Immature natural killer cell (primary cell): ENCODE results near the gene ANKS1B. TPM values are rescaled to one million over a fixed set of nuclear protein-coding genes. Genes with fewer than 3 reads are reported as not detected.

Experiments
- DNase-seq, 3 donors: peaks; one replicate each; pipeline ENCODE4 v3.0.0; 2022; ENCODE audit warnings: mixed read lengths in 1 of 3
- H3K27ac Mint-ChIP-seq, 6 donors: one replicate each; pipeline ENCODE4 v1.8.0; 2020; ENCODE audit warnings: mixed read lengths in 6 of 6, mild to moderate bottlenecking in 5 of 6, inconsistent platforms in 4 of 6, moderate library complexity in 3 of 6
- H3K27me3 Mint-ChIP-seq, 3 donors: one replicate each; pipeline ENCODE4 v1.8.0; 2020 to 2021; ENCODE audit warnings: low read depth in 3 of 3, mild to moderate bottlenecking in 3 of 3, mixed read lengths in 3 of 3, moderate library complexity in 3 of 3, inconsistent platforms in 1 of 3
- H3K36me3 Mint-ChIP-seq, 3 donors: one replicate each; pipeline ENCODE4 v1.8.0; 2020; ENCODE audit warnings: mixed read lengths in 3 of 3, inconsistent platforms in 2 of 3, mild to moderate bottlenecking in 2 of 3
- H3K4me1 Mint-ChIP-seq, 2 donors: one replicate each; pipeline ENCODE4 v1.8.0; 2020; ENCODE audit warnings: inconsistent platforms in 2 of 2, mild to moderate bottlenecking in 2 of 2, mixed read lengths in 2 of 2, moderate library complexity in 1 of 2
- H3K4me3 Mint-ChIP-seq, 5 donors: one replicate each; pipeline ENCODE4 v1.8.0; 2020; ENCODE audit warnings: mild to moderate bottlenecking in 5 of 5, mixed read lengths in 5 of 5, inconsistent platforms in 3 of 5, moderate library complexity in 3 of 5
- H3K9me3 Mint-ChIP-seq, 6 donors: one replicate each; pipeline ENCODE4 v1.8.0; 2020; ENCODE audit warnings: mild to moderate bottlenecking in 6 of 6, mixed read lengths in 6 of 6, inconsistent platforms in 4 of 6, moderate library complexity in 3 of 6
- polyA plus RNA-seq, 3 donors: library from polyadenylated mRNA; unstranded; fragments of 300-500 nt; fragmentation: Illumina TruSeq; gene quantifications; one replicate each; pipeline ENCODE4 v1.2.3, GENCODE V29; 2021

The ANKS1B gene
- polyA plus RNA-seq, 3 donors from 2014 or later, result not detected

GRCh38 chr12:99388671-99389195, 596.0 kb downstream of the ANKS1B start:
- Mint-ChIP-seq H3K4me3 (no peak overlapping the region), H3K27me3 (peaks cover 0 to 2% (median 0%) of the 10 kb centered on the region in 3 donors), H3K27ac (no peak overlapping the region), H3K9me3 (peaks cover 0 to 12% (median 6%) of the 10 kb centered on the region in 6 donors), H3K36me3 (no peaks in the 10 kb centered on the region), H3K4me1 (no peaks in the 10 kb centered on the region)
- DNase-seq, result no peak

DNA sequence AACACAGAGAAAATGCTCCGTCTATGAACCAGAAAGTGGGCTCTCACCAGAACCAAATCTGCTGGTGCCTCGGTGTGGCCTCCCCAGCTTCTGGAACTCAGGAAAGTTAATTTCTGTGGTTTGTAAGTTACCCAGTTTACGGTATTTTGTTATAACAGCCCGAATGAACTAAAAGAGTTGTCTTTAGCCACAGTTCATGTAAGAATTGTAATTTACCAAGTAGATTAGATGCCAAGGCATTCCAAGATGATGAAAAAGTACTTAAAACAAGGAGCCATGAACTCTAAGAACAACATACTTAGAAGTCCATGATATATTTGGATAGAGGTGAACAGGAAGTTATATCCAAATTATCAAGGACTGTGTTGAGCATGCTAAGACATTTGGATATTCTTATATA, 597.1 kb downstream of the ANKS1B start:
- no peaks in the 10 kb centered on the region for H3K4me1 Mint-ChIP-seq
- H3K36me3 Mint-ChIP-seq, result no peaks in the 10 kb centered on the region
- H3K27ac Mint-ChIP-seq, result no peak overlapping the region
- no peak for DNase-seq
- no peak overlapping the region for H3K4me3 Mint-ChIP-seq
- peaks cover 0 to 2% (median 0%) of the 10 kb centered on the region in 3 donors for H3K27me3 Mint-ChIP-seq
- H3K9me3 Mint-ChIP-seq, result peaks cover 2 to 19% (median 6%) of the 10 kb centered on the region in 6 donors

DNA sequence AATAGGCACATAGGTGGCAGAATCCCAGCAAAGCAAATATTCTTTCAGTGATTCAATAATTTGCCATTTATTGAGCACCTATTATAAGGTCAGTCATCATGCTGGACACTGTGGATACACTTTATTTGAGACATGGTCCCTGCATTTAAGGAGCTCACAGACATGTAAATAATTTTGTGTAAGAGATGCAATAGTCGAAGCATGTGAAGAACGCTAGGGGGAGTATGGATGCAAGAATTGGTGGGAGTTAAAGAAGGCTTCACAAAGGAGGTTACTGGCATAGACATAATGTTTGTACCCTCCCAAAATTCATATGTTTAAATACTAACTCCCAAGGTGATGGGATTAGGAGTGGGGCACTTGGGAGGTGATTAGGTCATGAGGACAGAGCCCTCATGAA, 597.8 kb downstream of the ANKS1B start:
- Mint-ChIP-seq H3K9me3 (peaks cover 2 to 14% (median 8%) of the 10 kb centered on the region in 6 donors), H3K27me3 (peaks cover 0 to 2% (median 0%) of the 10 kb centered on the region in 3 donors), H3K4me1 (no peaks in the 10 kb centered on the region)

DNA sequence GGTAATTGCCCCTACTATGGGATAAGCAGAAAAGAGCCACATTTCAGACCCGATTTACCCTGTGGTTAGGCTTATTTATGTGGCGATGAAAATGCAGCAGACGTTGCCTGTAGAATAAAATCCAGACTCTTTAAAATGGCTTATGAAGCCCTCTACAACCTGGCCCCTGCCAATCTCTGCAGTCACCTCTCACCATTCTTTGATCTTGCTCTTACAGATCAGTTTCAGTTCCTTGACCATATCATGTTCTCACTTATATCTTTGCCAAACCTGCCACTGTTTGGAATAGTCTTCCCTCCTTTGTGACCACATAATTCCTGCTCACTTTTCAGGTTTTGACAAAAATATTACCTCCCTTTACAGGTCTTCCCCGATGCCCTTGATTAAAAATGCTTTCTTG, 601.5 kb downstream of the ANKS1B start:
- no peaks in the 10 kb centered on the region for H3K4me1 Mint-ChIP-seq
- H3K4me3 Mint-ChIP-seq, result no peak overlapping the region
- no peaks in the 10 kb centered on the region for H3K27me3 Mint-ChIP-seq
- no peaks in the 10 kb centered on the region for H3K36me3 Mint-ChIP-seq
- H3K27ac Mint-ChIP-seq, result no peak overlapping the region
- peaks cover 0 to 27% (median 5%) of the 10 kb centered on the region in 6 donors for H3K9me3 Mint-ChIP-seq
- no peak for DNase-seq

More for the DNA sequence above, 597.8 kb downstream of the ANKS1B start:
- H3K27ac Mint-ChIP-seq, result no peak overlapping the region
- no peak for DNase-seq
- no peaks in the 10 kb centered on the region for H3K36me3 Mint-ChIP-seq
- H3K4me3 Mint-ChIP-seq, result no peak overlapping the region

DNA sequence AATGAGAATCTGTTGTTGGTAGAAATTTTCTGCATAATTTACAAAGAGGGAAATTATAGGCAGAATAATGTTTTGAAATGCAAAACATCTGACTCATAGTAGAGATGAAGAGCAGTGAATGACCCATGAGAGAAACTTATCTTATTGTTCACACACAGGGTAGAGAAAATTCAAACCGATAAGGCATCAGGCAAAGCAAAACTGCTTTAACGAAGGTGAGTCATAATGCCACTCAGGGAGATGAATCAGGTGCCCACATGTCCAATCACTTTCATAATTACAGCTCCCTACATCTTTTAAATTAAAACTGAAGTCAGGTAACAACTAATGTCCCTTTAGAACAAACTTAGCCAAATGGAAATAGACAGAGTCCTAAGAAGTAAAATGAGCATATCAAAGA, 602.7 kb downstream of the ANKS1B start:
- H3K4me1 Mint-ChIP-seq, result no peaks in the 10 kb centered on the region
- no peaks in the 10 kb centered on the region for H3K27me3 Mint-ChIP-seq
- no peak for DNase-seq
- no peak overlapping the region for H3K4me3 Mint-ChIP-seq
- H3K36me3 Mint-ChIP-seq, result no peaks in the 10 kb centered on the region
- peaks cover 0 to 26% (median 5%) of the 10 kb centered on the region in 6 donors for H3K9me3 Mint-ChIP-seq
- no peak overlapping the region for H3K27ac Mint-ChIP-seq

DNA sequence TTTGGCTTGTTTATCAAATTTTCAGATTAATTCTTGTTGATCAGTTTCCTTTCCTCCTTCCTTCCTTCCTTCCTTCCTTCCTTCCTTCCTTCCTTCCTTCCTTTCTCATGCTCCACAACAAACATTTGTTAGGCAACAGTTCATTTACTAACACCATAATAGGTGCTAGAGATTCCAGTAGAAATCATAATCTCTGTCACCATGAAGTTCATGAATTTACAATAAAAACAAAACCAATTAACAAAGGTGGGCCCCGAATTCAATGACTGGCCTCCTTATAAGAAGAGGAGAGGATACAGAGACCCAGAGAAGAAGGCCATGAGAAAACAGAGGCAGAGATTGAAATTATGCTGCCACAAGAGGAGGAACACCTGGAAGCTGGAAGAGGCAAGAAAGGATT, 604.0 kb downstream of the ANKS1B start:
- H3K36me3 Mint-ChIP-seq, result no peaks in the 10 kb centered on the region
- H3K9me3 Mint-ChIP-seq, result peaks cover 0 to 22% (median 5%) of the 10 kb centered on the region in 6 donors
- no peak overlapping the region for H3K4me3 Mint-ChIP-seq
- DNase-seq, result no peak
- no peaks in the 10 kb centered on the region for H3K27me3 Mint-ChIP-seq
- no peaks in the 10 kb centered on the region for H3K4me1 Mint-ChIP-seq
- no peak overlapping the region for H3K27ac Mint-ChIP-seq

GRCh38 chr12:99374023-99374422, 610.7 kb downstream of the ANKS1B start:
- H3K27me3 Mint-ChIP-seq, result peaks cover 0 to 2% (median 0%) of the 10 kb centered on the region in 3 donors
- no peak overlapping the region for H3K4me3 Mint-ChIP-seq
- H3K9me3 Mint-ChIP-seq, result peaks cover 0 to 13% (median 5%) of the 10 kb centered on the region in 6 donors
- no peak for DNase-seq
- H3K27ac Mint-ChIP-seq, result no peak overlapping the region
- H3K4me1 Mint-ChIP-seq, result no peaks in the 10 kb centered on the region
- H3K36me3 Mint-ChIP-seq, result no peaks in the 10 kb centered on the region

DNA sequence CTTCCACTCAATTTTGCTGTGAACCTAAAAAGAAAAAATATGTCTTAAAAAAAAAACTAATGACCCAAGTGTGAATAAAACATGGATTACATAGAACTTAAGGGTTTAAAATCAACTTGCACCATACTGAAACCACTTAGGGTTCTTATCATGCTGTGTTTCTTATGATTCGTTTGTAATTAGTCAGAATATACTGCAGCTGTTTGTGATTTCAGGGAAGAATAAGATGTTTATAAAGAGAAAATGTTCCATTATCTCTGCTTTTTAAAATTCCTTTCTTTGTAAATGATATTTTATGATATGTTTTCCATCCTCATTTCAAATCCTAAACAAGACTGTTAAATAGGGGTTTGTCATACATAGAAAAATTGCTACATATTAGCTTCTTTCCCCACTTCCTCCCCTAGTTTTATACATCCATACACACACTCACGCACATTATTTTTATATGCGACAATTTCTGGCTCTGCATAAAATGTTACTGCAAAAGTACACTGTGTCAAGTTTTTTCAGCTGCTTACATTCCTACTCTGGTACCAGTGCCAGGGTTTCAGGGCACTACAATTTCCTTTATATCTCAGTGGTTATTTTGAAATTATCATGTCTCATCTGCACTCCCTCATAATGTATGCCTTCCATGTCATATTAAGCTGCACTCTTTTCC, 612.3 kb downstream of the ANKS1B start:
- peaks cover 0 to 2% (median 2%) of the 10 kb centered on the region in 3 donors for H3K27me3 Mint-ChIP-seq
- no peaks in the 10 kb centered on the region for H3K4me1 Mint-ChIP-seq
- H3K9me3 Mint-ChIP-seq, result peaks cover 0 to 16% (median 5%) of the 10 kb centered on the region in 6 donors
- H3K36me3 Mint-ChIP-seq, result no peaks in the 10 kb centered on the region
- no peak overlapping the region for H3K27ac Mint-ChIP-seq
- DNase-seq, result no peak
- no peak overlapping the region for H3K4me3 Mint-ChIP-seq

GRCh38 chr12:99370421-99371138, 614.2 kb downstream of the ANKS1B start:
- no peak for DNase-seq
- Mint-ChIP-seq H3K4me1 (no peaks in the 10 kb centered on the region), H3K9me3 (peaks cover 0 to 17% (median 12%) of the 10 kb centered on the region in 6 donors), H3K36me3 (no peaks in the 10 kb centered on the region), H3K4me3 (no peak overlapping the region), H3K27ac (no peak overlapping the region), H3K27me3 (peaks cover 0 to 2% (median 2%) of the 10 kb centered on the region in 3 donors)

- no peaks in the 10 kb centered on the region for H3K36me3 Mint-ChIP-seq
- no peaks in the 10 kb centered on the region for H3K4me1 Mint-ChIP-seq
- H3K27ac Mint-ChIP-seq, result no peak overlapping the region
- DNase-seq, result no peak
- H3K27me3 Mint-ChIP-seq, result peaks cover 0 to 2% (median 0%) of the 10 kb centered on the region in 3 donors
- H3K9me3 Mint-ChIP-seq, result peaks cover 0 to 24% (median 14%) of the 10 kb centered on the region in 6 donors
- no peak overlapping the region for H3K4me3 Mint-ChIP-seq
Measured at GRCh38 chr12:99367181-99367580, 617.6 kb downstream of the ANKS1B start.

DNA sequence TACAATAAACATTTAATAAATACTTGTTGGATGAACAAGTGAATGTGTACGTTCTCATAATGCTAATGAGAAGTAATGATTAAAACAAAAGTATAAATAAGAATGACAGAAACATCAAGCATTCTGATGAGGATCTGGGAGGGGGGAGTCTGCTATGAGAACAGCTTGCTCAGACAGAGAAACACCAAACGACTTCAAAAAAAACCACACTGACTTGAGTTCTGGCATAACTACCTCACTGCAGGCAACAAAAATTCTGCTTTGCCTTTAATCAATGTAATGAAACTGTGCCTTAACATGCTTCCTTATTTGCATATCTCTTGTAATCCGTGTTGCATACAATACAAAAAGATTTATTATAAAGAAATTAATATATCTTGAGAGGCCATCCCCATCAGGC, 632.5 kb downstream of the ANKS1B start:
- H3K4me3 Mint-ChIP-seq, result no peak overlapping the region
- no peak overlapping the region for H3K27ac Mint-ChIP-seq
- peaks cover 0 to 13% (median 5%) of the 10 kb centered on the region in 6 donors for H3K9me3 Mint-ChIP-seq
- H3K4me1 Mint-ChIP-seq, result no peaks in the 10 kb centered on the region
- DNase-seq, result no peak
- H3K27me3 Mint-ChIP-seq, result no peaks in the 10 kb centered on the region
- H3K36me3 Mint-ChIP-seq, result no peaks in the 10 kb centered on the region

GRCh38 chr12:99343960-99344359, 640.8 kb downstream of the ANKS1B start:
- Mint-ChIP-seq H3K36me3 (no peaks in the 10 kb centered on the region), H3K27ac (no peak overlapping the region), H3K4me3 (no peak overlapping the region), H3K27me3 (peaks cover 0 to under 1% (median 0%) of the 10 kb centered on the region in 3 donors), H3K9me3 (peaks cover 5 to 26% (median 9%) of the 10 kb centered on the region in 6 donors), H3K4me1 (no peaks in the 10 kb centered on the region)
- no peak for DNase-seq

GRCh38 chr12:99339663-99340062, 645.1 kb downstream of the ANKS1B start:
- Mint-ChIP-seq H3K4me3 (no peak overlapping the region), H3K27me3 (peaks cover 0 to 3% (median 0%) of the 10 kb centered on the region in 3 donors), H3K4me1 (no peaks in the 10 kb centered on the region), H3K36me3 (no peaks in the 10 kb centered on the region), H3K27ac (no peak overlapping the region), H3K9me3 (peaks cover 0 to 22% (median 15%) of the 10 kb centered on the region in 6 donors)
- no peak for DNase-seq
